Transverse colon (tissue), 4 donors: ENCODE measurements around the gene PCDHGA1.

ENCODE experiments used
- CTCF ChIP-seq, 5 experiments: fragments of 200-600 bp in 3 of 5; fragments of 450-650 bp in 2 of 5; sonication (generic) in 3 of 5; IDR thresholded peaks; 1 replicate in 2 of 5; 2 replicates in 3 of 5; pipeline ENCODE4 v1.5.1; 2016 to 2017; ENCODE audit warnings: antibody characterized with exemption in 5 of 5, inconsistent platforms in 3 of 5, mild to moderate bottlenecking in 2 of 5, moderate library complexity in 1 of 5
- EP300 ChIP-seq: sonication (generic); formaldehyde crosslinking; IDR thresholded peaks from one replicate; pipeline ENCODE4 v1.6.1; 2017; ENCODE audit warnings: antibody characterized with exemption, low read depth
- POLR2A ChIP-seq: fragments of 450-650 bp; IDR thresholded peaks from one replicate; pipeline ENCODE4 v1.6.1; 2016; ENCODE audit warnings: antibody characterized with exemption, mild to moderate bottlenecking, moderate library complexity
- POLR2AphosphoS5 ChIP-seq, 3 donors: sonication (generic); formaldehyde crosslinking; IDR thresholded peaks; one replicate each; pipeline ENCODE4 v1.6.1; 2016; ENCODE audit warnings: antibody characterized with exemption in 3 of 3

- TF ChIP-seq EP300 (no peak), CTCF (IDR thresholded peaks at IDR 0.05) (no peak), POLR2A (no peak), POLR2AphosphoS5 (IDR thresholded peaks at IDR 0.05) (no peak)
Measured at GRCh38 chr5:141490771-141491170, 160.5 kb downstream of the PCDHGA1 start.
